Karpas-422 (cell line): ENCODE data around the gene CRABP2. TPM values are rescaled to one million over a fixed set of nuclear protein-coding genes. Genes with fewer than 3 reads are reported as not detected.

Experiments
- DNase-seq: peaks from one replicate; pipeline ENCODE4 v3.0.0-alpha.2; 2015
- H2AFZ ChIP-seq: fragments of 200-600 bp; sonication (generic); 2 replicates; pipeline ENCODE4 v1.6.1; 2014; ENCODE audit warnings: antibody characterized with exemption, low read length, mixed read lengths
- H3K27ac ChIP-seq: fragments of 200-600 bp; sonication (generic); 2 replicates; pipeline ENCODE4 v1.5.1; 2014; ENCODE audit warnings: mild to moderate bottlenecking, low read length, moderate library complexity
- H3K27me3 ChIP-seq: fragments of 200-600 bp; sonication (generic); 2 replicates; pipeline ENCODE4 v1.6.1; 2014; ENCODE audit warnings: low read length, mixed read lengths
- H3K36me3 ChIP-seq: fragments of 200-600 bp; sonication (generic); 2 replicates; pipeline ENCODE4 v1.6.1; 2014; ENCODE audit warnings: low read length, mixed read lengths; ENCODE audit not compliant: insufficient read depth
- H3K4me1 ChIP-seq: fragments of 200-600 bp; sonication (generic); 2 replicates; pipeline ENCODE4 v1.6.1; 2014; ENCODE audit warnings: mild to moderate bottlenecking, low read length, mixed read lengths
- H3K4me2 ChIP-seq: fragments of 200-600 bp; sonication (generic); 2 replicates; pipeline ENCODE4 v1.6.1; 2014; ENCODE audit warnings: low read length, low read depth, mild to moderate bottlenecking; ENCODE audit not compliant: poor library complexity, severe bottlenecking
- H3K4me3 ChIP-seq: fragments of 200-600 bp; sonication (generic); 2 replicates; pipeline ENCODE4 v1.5.1; 2014; ENCODE audit warnings: mild to moderate bottlenecking, antibody characterized with exemption, low read length, mixed read lengths
- H3K79me2 ChIP-seq: fragments of 200-600 bp; sonication (generic); 2 replicates; pipeline ENCODE4 v1.6.1; 2014; ENCODE audit warnings: mild to moderate bottlenecking, low read length, mixed read lengths
- H3K9ac ChIP-seq: fragments of 200-600 bp; sonication (generic); 2 replicates; pipeline ENCODE4 v1.6.0; 2014; ENCODE audit warnings: low read length
- H3K9me2 ChIP-seq: fragments of 200-600 bp; sonication (generic), shearing (Covaris generic); replicated peaks from 2 replicates; pipeline ENCODE4 v1.6.0; 2014; ENCODE audit warnings: mild to moderate bottlenecking, low read length, moderate library complexity; ENCODE audit not compliant: insufficient read depth
- H3K9me3 ChIP-seq: fragments of 300-700, 200-600 bp; sonication (generic); 2 replicates; pipeline ENCODE4 v1.6.1; 2014; ENCODE audit warnings: low read length, mixed read lengths
- H4K20me1 ChIP-seq: fragments of 200-600 bp; sonication (generic); 2 replicates; pipeline ENCODE4 v1.6.1; 2014; ENCODE audit warnings: mild to moderate bottlenecking, antibody characterized with exemption, low read length, low read depth; ENCODE audit not compliant: insufficient read depth
- total RNA-seq: library from RNA; depleted of rRNA; stranded (reverse); fragments of >200 nt; shearing (Covaris generic); gene quantifications from 2 replicates; pipeline ENCODE4 v1.2.3, GENCODE V29; 2014; ENCODE audit warnings: low replicate concordance

The CRABP2 gene
- total RNA-seq, 1 experiment from 2014 or later, result 0.56 TPM

DNA sequence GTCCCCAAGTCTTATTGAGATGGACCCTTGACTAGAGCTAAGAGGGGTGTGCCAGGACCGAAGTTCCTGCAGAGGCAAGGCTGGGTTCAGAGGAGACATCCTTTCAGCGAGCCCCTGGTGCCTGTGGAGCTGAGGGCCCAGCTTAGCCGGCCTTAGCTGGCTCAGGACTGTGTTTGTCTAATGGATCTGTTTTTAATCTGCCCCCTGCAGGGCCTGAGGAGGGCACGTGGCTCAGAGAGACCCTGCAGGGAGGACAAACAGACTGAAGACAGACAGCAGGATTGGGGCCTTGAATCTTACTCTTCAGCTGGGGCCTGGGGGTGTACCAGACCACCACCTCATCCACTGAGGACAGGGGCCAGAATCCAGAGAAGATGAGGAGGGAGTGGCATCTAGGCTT is 1.6 kb downstream of the CRABP2 start:
- no peak overlapping the region for H3K4me2 ChIP-seq

GRCh38 chr1:156703336-156703735 is 2.0 kb downstream of the CRABP2 start:
- no peak overlapping the region for H3K4me2 ChIP-seq
- H2AFZ ChIP-seq, result no peak overlapping the region
- H3K27me3 ChIP-seq, result no peaks in the 10 kb centered on the region
- no peak overlapping the region for H3K4me3 ChIP-seq
- H3K36me3 ChIP-seq, result no peaks in the 10 kb centered on the region
- H3K9ac ChIP-seq, result no peak overlapping the region
- no peaks in the 10 kb centered on the region for H3K9me2 ChIP-seq
- peaks cover 17% of the 10 kb centered on the region for H3K4me1 ChIP-seq
- no peak overlapping the region for H3K27ac ChIP-seq
- H4K20me1 ChIP-seq, result 0 out of 2 replicates have a peak, but pooled peaks cover 5% of the 10 kb centered on the region
- DNase-seq, result no peak
- no peaks in the 10 kb centered on the region for H3K79me2 ChIP-seq
- H3K9me3 ChIP-seq, result no peaks in the 10 kb centered on the region

More for the DNA sequence above, 1.6 kb downstream of the CRABP2 start:
- DNase-seq, result no peak
- Histone ChIP-seq H2AFZ (no peak overlapping the region), H3K27me3 (no peaks in the 10 kb centered on the region), H3K4me3 (no peak overlapping the region), H3K9me3 (no peaks in the 10 kb centered on the region), H3K4me1 (peaks cover 17% of the 10 kb centered on the region), H4K20me1 (0 out of 2 replicates have a peak, but pooled peaks cover 5% of the 10 kb centered on the region), H3K36me3 (no peaks in the 10 kb centered on the region), H3K9ac (no peak overlapping the region), H3K79me2 (no peaks in the 10 kb centered on the region), H3K9me2 (no peaks in the 10 kb centered on the region), H3K27ac (no peak overlapping the region)

- DNase-seq, result no peak
- no peaks in the 10 kb centered on the region for H3K79me2 ChIP-seq
- H3K27ac ChIP-seq, result no peak overlapping the region
- H3K27me3 ChIP-seq, result no peaks in the 10 kb centered on the region
- no peaks in the 10 kb centered on the region for H3K9me3 ChIP-seq
- no peak overlapping the region for H3K9ac ChIP-seq
- H4K20me1 ChIP-seq, result 0 out of 2 replicates have a peak, but pooled peaks cover 5% of the 10 kb centered on the region
- H3K4me1 ChIP-seq, result peaks cover 4% of the 10 kb centered on the region
- no peak overlapping the region for H3K4me2 ChIP-seq
- no peaks in the 10 kb centered on the region for H3K9me2 ChIP-seq
- no peak overlapping the region for H3K4me3 ChIP-seq
- H3K36me3 ChIP-seq, result no peaks in the 10 kb centered on the region
- no peak overlapping the region for H2AFZ ChIP-seq
Observed at GRCh38 chr1:156700736-156701531, 4.4 kb downstream of the CRABP2 start.

- H3K9me2 ChIP-seq, result no peaks in the 10 kb centered on the region
- H3K4me3 ChIP-seq, result no peak overlapping the region
- H4K20me1 ChIP-seq, result no peaks in the 10 kb centered on the region
- H3K4me1 ChIP-seq, result no peaks in the 10 kb centered on the region
- H3K27ac ChIP-seq, result no peak overlapping the region
- no peak for DNase-seq
- no peaks in the 10 kb centered on the region for H3K79me2 ChIP-seq
- no peak overlapping the region for H3K9ac ChIP-seq
- no peaks in the 10 kb centered on the region for H3K36me3 ChIP-seq
- no peaks in the 10 kb centered on the region for H3K27me3 ChIP-seq
- H3K9me3 ChIP-seq, result no peaks in the 10 kb centered on the region
- H3K4me2 ChIP-seq, result no peak overlapping the region
- no peak overlapping the region for H2AFZ ChIP-seq
Observed at GRCh38 chr1:156698995-156699394, 6.4 kb downstream of the CRABP2 start.

DNA sequence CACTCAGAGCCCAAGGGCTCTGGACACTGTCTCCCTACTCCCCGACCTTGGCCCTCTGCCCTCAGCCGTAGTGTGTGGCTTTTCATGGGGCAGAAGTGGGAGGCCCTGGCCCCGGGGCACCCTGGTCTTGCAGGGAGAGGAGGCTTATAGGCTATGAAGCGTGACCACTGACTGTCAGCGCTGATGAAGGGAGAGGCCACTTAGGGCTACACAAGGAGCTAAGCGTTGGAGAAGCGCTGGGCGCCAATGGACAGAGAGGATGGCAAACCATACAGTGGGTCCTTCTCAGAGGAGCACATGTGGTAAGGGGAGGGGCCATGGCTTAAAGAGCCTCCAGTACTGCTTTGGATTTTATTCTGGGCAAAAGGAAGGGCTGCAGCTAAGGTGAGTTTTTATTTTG is 7.9 kb downstream of the CRABP2 start:
- no peaks in the 10 kb centered on the region for H3K36me3 ChIP-seq
- H3K9me2 ChIP-seq, result no peaks in the 10 kb centered on the region
- H3K9me3 ChIP-seq, result no peaks in the 10 kb centered on the region
- no peak overlapping the region for H3K9ac ChIP-seq
- no peaks in the 10 kb centered on the region for H3K79me2 ChIP-seq
- no peak overlapping the region for H2AFZ ChIP-seq
- no peak for DNase-seq
- no peaks in the 10 kb centered on the region for H4K20me1 ChIP-seq
- H3K4me3 ChIP-seq, result no peak overlapping the region
- no peak overlapping the region for H3K27ac ChIP-seq
- peaks cover 5% of the 10 kb centered on the region; the same call in 1 of the 2 replicates for H3K4me1 ChIP-seq
- no peaks in the 10 kb centered on the region for H3K27me3 ChIP-seq
- H3K4me2 ChIP-seq, result no peak overlapping the region

DNA sequence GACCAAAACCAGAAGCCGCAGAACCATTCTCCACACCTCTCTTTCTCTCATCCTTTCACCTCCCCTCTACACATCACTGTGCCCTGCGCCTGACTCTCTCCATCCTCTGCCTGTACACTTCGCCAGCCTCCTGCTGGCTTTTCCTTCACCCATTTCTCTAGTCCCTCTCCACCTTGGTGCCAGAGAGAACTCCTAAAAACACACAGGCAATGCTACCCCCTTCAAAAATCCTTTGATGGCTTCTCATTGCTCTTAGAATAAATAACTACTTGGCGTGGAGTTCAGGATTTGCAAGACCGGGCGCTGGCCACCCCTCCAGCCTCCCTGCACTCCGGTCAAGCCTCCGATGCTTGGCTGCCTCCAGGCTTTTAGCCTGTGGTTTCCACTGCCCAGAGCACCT is 8.6 kb downstream of the CRABP2 start:
- Histone ChIP-seq H3K9me3 (no peaks in the 10 kb centered on the region), H3K79me2 (no peaks in the 10 kb centered on the region), H3K27me3 (no peaks in the 10 kb centered on the region), H2AFZ (no peak overlapping the region), H3K36me3 (no peaks in the 10 kb centered on the region), H4K20me1 (no peaks in the 10 kb centered on the region), H3K4me3 (no peak overlapping the region), H3K9ac (no peak overlapping the region), H3K9me2 (no peaks in the 10 kb centered on the region), H3K4me2 (no peak overlapping the region), H3K4me1 (peaks cover 5% of the 10 kb centered on the region; the same call in 1 of the 2 replicates), H3K27ac (no peak overlapping the region)
- DNase-seq, result no peak

GRCh38 chr1:156694690-156694962 is 10.8 kb downstream of the CRABP2 start:
- H3K27me3 ChIP-seq, result no peaks in the 10 kb centered on the region
- H3K9ac ChIP-seq, result no peak overlapping the region
- H3K9me2 ChIP-seq, result no peaks in the 10 kb centered on the region
- H3K4me2 ChIP-seq, result no peak overlapping the region
- H3K9me3 ChIP-seq, result no peaks in the 10 kb centered on the region
- H4K20me1 ChIP-seq, result no peaks in the 10 kb centered on the region
- no peak for DNase-seq
- no peak overlapping the region for H3K27ac ChIP-seq
- no peaks in the 10 kb centered on the region for H3K79me2 ChIP-seq
- H3K36me3 ChIP-seq, result no peaks in the 10 kb centered on the region
- H3K4me1 ChIP-seq, result peaks cover 5% of the 10 kb centered on the region; the same call in 1 of the 2 replicates
- no peak overlapping the region for H3K4me3 ChIP-seq
- H2AFZ ChIP-seq, result no peak overlapping the region

DNA sequence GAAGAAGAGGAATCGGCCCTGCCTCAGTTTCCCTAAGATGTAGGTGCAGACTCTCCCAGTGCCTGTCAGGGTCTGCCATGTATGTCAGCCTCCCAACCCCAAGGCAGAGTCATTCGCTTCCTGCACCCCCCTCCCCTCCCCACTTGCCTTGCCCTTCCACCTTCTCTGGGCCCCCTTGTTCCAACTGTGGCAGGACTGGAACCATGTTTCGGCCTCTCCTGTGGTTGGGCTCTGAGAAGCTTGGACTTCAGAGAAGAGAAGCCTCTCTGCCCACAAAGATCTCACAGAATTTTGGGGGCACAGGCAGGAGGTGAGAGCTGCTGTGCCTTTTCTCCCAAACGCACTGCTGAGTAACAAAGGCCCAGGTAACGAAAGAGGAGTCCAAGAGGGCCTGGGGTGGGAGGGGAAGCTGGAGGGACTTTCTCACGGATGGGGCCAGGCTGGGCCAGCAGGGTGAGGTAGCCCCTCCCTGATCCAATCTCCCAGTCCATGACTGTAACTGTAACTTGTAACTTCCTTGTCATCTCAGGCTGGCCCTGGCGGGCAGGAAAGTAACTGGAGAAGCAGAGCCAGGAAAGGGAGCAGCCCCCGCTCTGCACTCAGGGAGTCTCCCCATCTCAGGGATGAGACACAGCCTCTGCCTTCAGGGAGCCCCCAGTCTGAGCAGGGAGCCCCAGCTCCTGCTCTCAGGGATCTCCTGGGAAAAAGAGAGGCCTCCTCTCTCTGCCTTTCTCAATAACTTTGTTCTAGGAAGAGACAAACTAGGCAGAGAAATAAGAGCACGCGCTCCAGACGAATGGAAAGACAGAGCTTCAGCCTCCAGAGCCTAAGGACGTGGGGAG is 11.3 kb downstream of the CRABP2 start:
- Histone ChIP-seq H3K9me3 (no peaks in the 10 kb centered on the region), H3K4me2 (no peak overlapping the region), H3K27ac (no peak overlapping the region), H3K27me3 (no peaks in the 10 kb centered on the region), H3K4me3 (no peak overlapping the region), H3K4me1 (peaks cover 8% of the 10 kb centered on the region), H3K9me2 (no peaks in the 10 kb centered on the region), H4K20me1 (no peaks in the 10 kb centered on the region), H3K9ac (no peak overlapping the region), H2AFZ (no peak overlapping the region), H3K79me2 (no peaks in the 10 kb centered on the region), H3K36me3 (no peaks in the 10 kb centered on the region)
- no peak for DNase-seq
